Small intestine (tissue), 7 donors: ENCODE data around the gene SOX30. TPM values are rescaled to one million over a fixed set of nuclear protein-coding genes. Genes with fewer than 3 reads are reported as not detected.

Experiments
- DNase-seq, 2 donors: peaks; one replicate each; pipeline versions ENCODE4 v3.0.0 to v3.0.0-alpha.2; 2013
- FAIRE-seq: peaks from 2 replicates; lab custom pipeline; 2012; peaks lifted over from hg19 to GRCh38; lab: Jason Lieb, UNC
- H3K27ac ChIP-seq, 3 donors: one replicate each; pipeline ENCODE4 v1.5.1; 2013; ENCODE audit warnings: low read length in 2 of 3, mild to moderate bottlenecking in 2 of 3, control low read depth in 1 of 3, inconsistent platforms in 1 of 3, low read depth in 1 of 3, moderate library complexity in 1 of 3
- H3K27me3 ChIP-seq, 3 donors: one replicate each; pipeline ENCODE4 v1.6.1; 2013; ENCODE audit warnings: low read length in 3 of 3, inconsistent platforms in 1 of 3; ENCODE audit not compliant: control insufficient read depth in 3 of 3, insufficient read depth in 3 of 3
- H3K36me3 ChIP-seq, 3 donors: one replicate each; pipeline ENCODE4 v1.6.1; 2013; ENCODE audit warnings: low read length in 3 of 3, inconsistent platforms in 1 of 3, low read depth in 1 of 3, mild to moderate bottlenecking in 1 of 3, moderate library complexity in 1 of 3; ENCODE audit not compliant: control insufficient read depth in 3 of 3, insufficient read depth in 2 of 3
- H3K4me1 ChIP-seq, 3 donors: one replicate each; pipeline ENCODE4 v1.6.1; 2013; ENCODE audit warnings: low read length in 2 of 3, inconsistent platforms in 1 of 3, low read depth in 1 of 3, mild to moderate bottlenecking in 1 of 3, moderate library complexity in 1 of 3; ENCODE audit not compliant: control insufficient read depth in 3 of 3, insufficient read depth in 2 of 3
- H3K4me3 ChIP-seq, 3 donors: one replicate each; pipeline ENCODE4 v1.5.1; 2013; ENCODE audit warnings: low read length in 3 of 3, control low read depth in 1 of 3, inconsistent platforms in 1 of 3, low read depth in 1 of 3, mild to moderate bottlenecking in 1 of 3, moderate library complexity in 1 of 3
- H3K9me3 ChIP-seq, 2 donors: one replicate each; pipeline ENCODE4 v1.6.1; 2013; ENCODE audit warnings: low read depth in 1 of 2, low read length in 1 of 2; ENCODE audit not compliant: control insufficient read depth in 2 of 2, insufficient read depth in 1 of 2
- WGBS, 3 donors: extraction: QIAGEN DNeasy Blood & Tissue Kit; methylation state at CpG; one replicate each; pipeline ENCODE4 v1.1.7; 2013; 5-methylcytosine and 5-hydroxymethylcytosine counted together
- polyA plus RNA-seq, 4 donors: library from polyadenylated mRNA; stranded (reverse) in 3 of 4; unstranded in 1 of 4; fragments of 200-250 nt in 3 of 4; fragments of 120-200 nt in 1 of 4; gene quantifications; one replicate each; pipeline versions ENCODE4 v1.2.1 to v1.2.3, GENCODE V29; 2013
- donor health status: healthy with polysubstance abuse.
- donor health status: control.
- donor health status: control.
- donor health status: Bipolar disorder and iron deficiency.
- donor health status: healthy.

The SOX30 gene
- polyA plus RNA-seq, 4 donors: 0.15 to 0.96 (median 0.22) TPM; not detected in 1

GRCh38 chr5:157671592-157672330 is 19.5 kb upstream of the SOX30 start:
- DNase-seq (no peak), FAIRE-seq (no peak)
- peak overlapping the region in 2 of 3 donors; percentile 85 to 100 for H3K27ac ChIP-seq
- H3K4me3 ChIP-seq: peak overlapping the region; percentile 54 to 99 (median 88)
- H3K4me1 ChIP-seq: peaks cover 0 to 20% (median 0%) of the 10 kb centered on the region in 3 donors
- H3K9me3 ChIP-seq: peaks cover 0 to 19% of the 10 kb centered on the region in 2 donors
- peaks cover 0 to 6% (median 0%) of the 10 kb centered on the region in 3 donors for H3K36me3 ChIP-seq
- 26 to 30% (median 30%) methylated on average over 55 to 57 of the region's 57 CpGs for WGBS, 3 donors
- peaks cover 0 to 10% (median 0%) of the 10 kb centered on the region in 3 donors for H3K27me3 ChIP-seq

- Histone ChIP-seq H3K9me3 (peaks cover 0 to 19% of the 10 kb centered on the region in 2 donors), H3K27me3 (peaks cover 0 to 10% (median 0%) of the 10 kb centered on the region in 3 donors), H3K27ac (peak within 1 kb of the TSS; percentile 65 to 100 (median 85)), H3K4me1 (peaks cover 0 to 20% (median 0%) of the 10 kb centered on the region in 3 donors), H3K36me3 (peaks cover 0 to 6% (median 0%) of the 10 kb centered on the region in 3 donors), H3K4me3 (peak within 1 kb of the TSS; percentile 54 to 99 (median 88))
- WGBS, 3 donors: 0 to 1% (median 1%) methylated on average over 59 of the region's 59 CpGs
- DNase-seq (peak; percentile 96), FAIRE-seq (no peak)
These were observed 18.7 kb upstream of the SOX30 start, which contains the start of gene C5orf52 for GRCh38 chr5:157670662-157671591. C5orf52 (plus strand) TSS chr5:157671533; CDS start chr5:157671615, 82 bp downstream.

GRCh38 chr5:157669701-157670097 is 17.5 kb upstream of the SOX30 start:
- Histone ChIP-seq H3K4me1 (peaks cover 0 to 20% (median 0%) of the 10 kb centered on the region in 3 donors), H3K27ac (peak overlapping the region in 2 of 3 donors; percentile 38 to 100), H3K27me3 (peaks cover 0 to 10% (median 0%) of the 10 kb centered on the region in 3 donors), H3K36me3 (peaks cover 0 to 6% (median 0%) of the 10 kb centered on the region in 3 donors), H3K9me3 (peaks cover 0 to 22% of the 10 kb centered on the region in 2 donors), H3K4me3 (no peak overlapping the region)
- FAIRE-seq: no peak
- WGBS, 3 donors: 67 to 82% (median 76%) methylated on average over 6 of the region's 6 CpGs
- no peak for DNase-seq

GRCh38 chr5:157668356-157668755 is 16.1 kb upstream of the SOX30 start:
- FAIRE-seq (no peak), DNase-seq (no peak)
- Histone ChIP-seq H3K4me3 (no peak overlapping the region), H3K27me3 (peaks cover 0 to 10% (median 0%) of the 10 kb centered on the region in 3 donors), H3K9me3 (peaks cover 0 to 20% of the 10 kb centered on the region in 2 donors), H3K4me1 (peaks cover 0 to 20% (median 0%) of the 10 kb centered on the region in 3 donors), H3K36me3 (peaks cover 0 to 6% (median 0%) of the 10 kb centered on the region in 3 donors), H3K27ac (no peak overlapping the region)
- WGBS, 3 donors: 85 to 100% (median 88%) methylated on average over 1 of the region's 1 CpG

- peaks cover 0 to 17% of the 10 kb centered on the region in 2 donors for H3K9me3 ChIP-seq
- H3K27me3 ChIP-seq: no peaks in the 10 kb centered on the region
- FAIRE-seq: no peak
- DNase-seq: peak in 1 of 2 donors; percentile 21
- H3K4me3 ChIP-seq: no peak overlapping the region
- H3K27ac ChIP-seq: no peak overlapping the region
- WGBS, 3 donors: 83 to 98% (median 93%) methylated on average over 2 of the region's 2 CpGs
- peaks cover 0 to 12% (median 0%) of the 10 kb centered on the region in 3 donors for H3K4me1 ChIP-seq
- H3K36me3 ChIP-seq: no peaks in the 10 kb centered on the region
These were observed 13.3 kb upstream of the SOX30 start for GRCh38 chr5:157665467-157666070.

GRCh38 chr5:157659868-157660660 is 7.8 kb upstream of the SOX30 start:
- DNase-seq (no peak), FAIRE-seq (no peak)
- Histone ChIP-seq H3K4me3 (no peak overlapping the region), H3K9me3 (peaks cover 0 to 27% of the 10 kb centered on the region in 2 donors), H3K27ac (no peak overlapping the region), H3K27me3 (no peaks in the 10 kb centered on the region), H3K36me3 (no peaks in the 10 kb centered on the region), H3K4me1 (no peaks in the 10 kb centered on the region)
- 88 to 94% (median 92%) methylated on average over 8 of the region's 8 CpGs for WGBS, 3 donors

GRCh38 chr5:157658893-157659292 is 6.7 kb upstream of the SOX30 start:
- Histone ChIP-seq H3K4me3 (no peak overlapping the region), H3K9me3 (peaks cover 0 to 36% of the 10 kb centered on the region in 2 donors), H3K4me1 (peaks cover 0 to 2% (median 0%) of the 10 kb centered on the region in 3 donors), H3K27me3 (no peaks in the 10 kb centered on the region), H3K36me3 (no peaks in the 10 kb centered on the region), H3K27ac (no peak overlapping the region)
- 33 to 75% (median 52%) methylated on average over 1 of the region's 1 CpG for WGBS, 3 donors
- no peak for FAIRE-seq
- DNase-seq: no peak
